Hair follicle dermal papilla cell (primary cell): ENCODE results near the gene TOB2. TPM values are rescaled to one million over a fixed set of nuclear protein-coding genes. Genes with fewer than 3 reads are reported as not detected.

Source experiments
- total RNA-seq: library from RNA; depleted of rRNA; stranded (reverse); fragments of >200 nt; gene quantifications from 2 replicates; pipeline ENCODE4 v1.2.3, GENCODE V29; 2012

TOB2 gene, protein sequence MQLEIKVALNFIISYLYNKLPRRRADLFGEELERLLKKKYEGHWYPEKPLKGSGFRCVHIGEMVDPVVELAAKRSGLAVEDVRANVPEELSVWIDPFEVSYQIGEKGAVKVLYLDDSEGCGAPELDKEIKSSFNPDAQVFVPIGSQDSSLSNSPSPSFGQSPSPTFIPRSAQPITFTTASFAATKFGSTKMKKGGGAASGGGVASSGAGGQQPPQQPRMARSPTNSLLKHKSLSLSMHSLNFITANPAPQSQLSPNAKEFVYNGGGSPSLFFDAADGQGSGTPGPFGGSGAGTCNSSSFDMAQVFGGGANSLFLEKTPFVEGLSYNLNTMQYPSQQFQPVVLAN
- 34.7 and 34.9 TPM in 2 replicates for total RNA-seq

GRCh38 chr22:41446639-41447434, at the start of gene TOB2:
Gene TOB2 (minus strand): TSS chr22:41446801. CDS start chr22:41437345, 9,456 bp downstream.

DNA sequence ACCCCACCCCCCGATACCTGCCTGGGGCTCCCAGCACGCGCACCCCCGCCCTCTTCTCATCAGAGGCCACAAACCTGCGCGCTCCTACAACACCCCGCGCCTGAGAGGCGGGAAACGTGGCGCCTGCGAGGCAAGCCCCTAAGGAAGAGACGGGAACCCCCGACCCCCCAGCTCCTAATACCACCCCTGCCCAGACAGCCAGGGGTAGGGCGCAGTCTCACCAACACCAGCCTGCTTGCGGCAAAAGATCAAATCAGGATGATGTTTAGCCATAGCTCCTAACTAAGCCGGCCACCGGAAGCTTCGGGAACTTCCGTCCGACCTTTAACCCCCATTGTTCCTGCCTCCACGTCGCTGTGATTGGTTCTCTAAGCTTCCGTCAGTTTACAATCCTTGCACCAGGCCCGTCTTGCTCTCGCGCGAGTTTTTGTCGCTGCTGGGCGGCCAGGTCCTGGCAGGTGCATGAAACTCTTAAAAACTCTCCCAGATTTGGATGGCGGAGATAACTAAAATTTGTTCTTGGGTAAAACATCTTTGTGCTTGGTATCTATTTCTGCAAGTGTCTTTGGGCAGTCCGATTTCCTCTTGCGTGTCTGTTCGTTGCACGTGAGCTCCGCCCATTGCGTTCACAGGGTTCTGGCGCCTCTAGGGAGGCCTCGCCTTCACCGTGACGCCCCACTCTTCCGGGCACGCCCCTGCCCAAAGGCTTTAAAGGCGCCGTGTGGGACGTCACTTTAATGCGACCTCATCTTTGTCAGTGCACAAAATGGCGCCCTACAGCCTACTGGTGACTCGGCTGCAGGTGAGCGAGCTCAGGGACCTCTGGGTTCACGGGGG, 22.0 kb upstream of the TOB2 start, which contains the start of the genes ACO2 and PHF5A:
Gene ACO2 (plus strand): TSS at position 737 of the 837 bp plus-strand sequence. CDS start 30 bp downstream, at position 767.
Gene PHF5A (minus strand): TSS at position 312 of the 837 bp plus-strand sequence. CDS start 39 bp downstream, at position 273.

Other genes starting within 250 kb of the TOB2 start
- gene L3MBTL2, start 241.5 kb downstream of the TOB2 start, total RNA-seq = 21.1 TPM in 2 replicates
- 1.1 and 1.7 TPM in 2 replicates for gene CHADL, start 205.9 kb downstream of the TOB2 start, total RNA-seq
- gene RANGAP1, start 160.6 kb downstream of the TOB2 start, total RNA-seq = 57.3 and 71.6 TPM in 2 replicates
- gene ZC3H7B, start 145.3 kb downstream of the TOB2 start, total RNA-seq = 116 and 120 TPM in 2 replicates
- 18.8 and 21.0 TPM in 2 replicates for gene TEF, start 64.9 kb downstream of the TOB2 start, total RNA-seq
- 34.2 and 36.3 TPM in 2 replicates for gene PHF5A, start 21.9 kb upstream of the TOB2 start, total RNA-seq
- gene ACO2, start 22.3 kb upstream of the TOB2 start, total RNA-seq = 66.1 and 70.7 TPM in 2 replicates
- 33.6 and 42.0 TPM in 2 replicates for gene POLR3H, start 97.7 kb upstream of the TOB2 start, total RNA-seq
- gene CSDC2, start 114.2 kb upstream of the TOB2 start, total RNA-seq = 2.3 and 6.1 TPM in 2 replicates
- gene PMM1, start 143.0 kb upstream of the TOB2 start, total RNA-seq = 22.4 and 27.6 TPM in 2 replicates
- 19.0 and 21.3 TPM in 2 replicates for gene DESI1, start 174.2 kb upstream of the TOB2 start, total RNA-seq
- 197 and 227 TPM in 2 replicates for gene XRCC6, start 174.5 kb upstream of the TOB2 start, total RNA-seq
- 60.8 and 70.2 TPM in 2 replicates for gene SNU13, start 242.1 kb upstream of the TOB2 start, total RNA-seq